T-helper 1 cell treated with Interleukin-12 subunit alpha and Interleukin-12 subunit beta and Interleukin-4 antibody, amounts not matched to agents 30 μg/mL and 1 μg/mL, for 36 hours (primary cell): ENCODE measurements around the gene TGFBI.

Source experiments
- H3K27ac Mint-ChIP-seq: one replicate; pipeline ENCODE4 v1.8.0; 2021; ENCODE audit warnings: mild to moderate bottlenecking, mixed read lengths
- H3K27me3 Mint-ChIP-seq: one replicate; pipeline ENCODE4 v1.8.0; 2021; ENCODE audit warnings: low read depth, mixed read lengths
- H3K36me3 Mint-ChIP-seq: one replicate; pipeline ENCODE4 v1.8.0; 2021; ENCODE audit warnings: low read depth, mixed read lengths
- H3K4me1 Mint-ChIP-seq: one replicate; pipeline ENCODE4 v1.8.0; 2021; ENCODE audit warnings: low read depth, mixed read lengths
- H3K4me3 Mint-ChIP-seq: one replicate; pipeline ENCODE4 v1.8.0; 2021; ENCODE audit warnings: mild to moderate bottlenecking, moderate library complexity, mixed read lengths
- H3K9me3 Mint-ChIP-seq: one replicate; pipeline ENCODE4 v1.8.0; 2021; ENCODE audit warnings: mixed read lengths

Gene TGFBI

GRCh38 chr5:136086783-136087566 is 58.2 kb downstream of the TGFBI start:
- Mint-ChIP-seq H3K4me1 (no peaks in the 10 kb centered on the region), H3K27me3 (peaks cover 12% of the 10 kb centered on the region), H3K4me3 (no peak overlapping the region), H3K9me3 (no peaks in the 10 kb centered on the region), H3K27ac (no peak overlapping the region), H3K36me3 (no peaks in the 10 kb centered on the region)

DNA sequence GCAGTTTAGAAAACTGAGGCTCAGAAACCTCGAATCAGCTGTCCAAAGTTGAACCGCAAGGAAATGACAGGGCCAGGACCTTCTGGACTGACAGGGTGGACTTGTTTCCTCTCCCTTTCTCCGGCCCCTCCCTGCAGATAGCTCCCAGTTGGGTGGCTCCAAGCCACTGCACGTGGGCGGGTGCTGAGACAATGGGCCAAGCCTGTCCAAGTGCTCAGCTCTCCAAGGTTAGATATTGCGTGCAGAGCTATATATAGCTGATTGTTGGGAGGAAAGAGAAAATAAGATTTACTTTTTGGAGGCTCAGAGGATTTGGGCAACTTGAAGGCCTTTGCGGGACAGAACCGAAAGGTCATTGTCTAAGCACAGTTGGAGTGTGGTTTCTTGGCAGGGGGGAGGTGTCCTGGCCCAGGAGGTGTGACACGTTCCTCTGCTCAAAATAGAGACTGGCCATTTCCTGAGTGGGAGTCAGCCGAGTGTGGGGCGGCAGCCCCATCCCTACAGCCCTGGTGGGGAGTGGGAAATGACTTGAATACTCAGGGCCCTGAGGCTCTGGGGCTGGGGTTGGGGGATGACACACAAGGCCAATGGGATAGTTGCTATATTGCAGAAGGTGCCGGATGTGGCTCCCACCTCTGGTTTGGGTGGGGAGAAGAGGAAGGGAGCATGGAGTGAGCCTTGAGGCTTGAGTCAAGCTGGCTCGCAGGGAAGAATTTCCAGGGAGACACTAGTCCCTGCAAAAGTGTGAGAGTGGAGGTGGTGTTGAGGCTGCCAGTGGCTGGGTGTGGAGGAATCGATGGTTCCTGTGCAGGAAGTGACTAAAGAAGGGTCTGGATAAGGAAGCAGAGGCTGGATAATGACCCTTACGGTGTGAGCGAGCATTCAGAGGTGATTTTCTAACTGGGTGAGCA is 59.4 kb downstream of the TGFBI start:
- H3K36me3 Mint-ChIP-seq, result no peaks in the 10 kb centered on the region
- H3K27me3 Mint-ChIP-seq, result peaks cover 16% of the 10 kb centered on the region
- H3K4me1 Mint-ChIP-seq, result no peaks in the 10 kb centered on the region
- H3K9me3 Mint-ChIP-seq, result no peaks in the 10 kb centered on the region
- no peak overlapping the region for H3K4me3 Mint-ChIP-seq
- no peak overlapping the region for H3K27ac Mint-ChIP-seq

DNA sequence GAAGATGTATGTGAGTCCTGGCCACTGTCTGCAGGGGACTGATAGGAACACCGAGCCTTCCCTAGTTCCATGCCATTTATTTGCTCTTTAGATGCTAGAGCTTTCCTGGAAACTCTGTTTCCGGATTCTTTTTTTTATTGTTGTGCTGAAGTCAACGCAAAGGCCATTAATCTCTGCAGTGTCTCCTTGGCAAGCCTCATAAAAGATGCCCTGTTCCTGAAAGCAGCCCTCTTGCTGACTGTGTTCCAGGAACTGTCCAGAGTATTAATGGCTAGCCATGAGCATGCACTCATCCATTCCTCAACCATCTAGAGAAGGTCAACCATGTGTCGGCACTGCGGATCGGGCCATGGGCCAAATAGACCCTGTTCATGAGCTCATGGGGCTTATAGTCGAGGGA is 61.0 kb downstream of the TGFBI start:
- H3K36me3 Mint-ChIP-seq, result no peaks in the 10 kb centered on the region
- H3K27ac Mint-ChIP-seq, result no peak overlapping the region
- H3K27me3 Mint-ChIP-seq, result peaks cover 25% of the 10 kb centered on the region

GRCh38 chr5:136090319-136090718 is 61.5 kb downstream of the TGFBI start:
- no peak overlapping the region for H3K27ac Mint-ChIP-seq
- no peaks in the 10 kb centered on the region for H3K9me3 Mint-ChIP-seq
- H3K4me1 Mint-ChIP-seq, result no peaks in the 10 kb centered on the region
- peaks cover 28% of the 10 kb centered on the region for H3K27me3 Mint-ChIP-seq
- no peak overlapping the region for H3K4me3 Mint-ChIP-seq
- no peaks in the 10 kb centered on the region for H3K36me3 Mint-ChIP-seq

More for the DNA sequence above, 61.0 kb downstream of the TGFBI start:
- Mint-ChIP-seq H3K9me3 (no peaks in the 10 kb centered on the region), H3K4me3 (no peak overlapping the region), H3K4me1 (no peaks in the 10 kb centered on the region)

- Mint-ChIP-seq H3K4me3 (no peak overlapping the region), H3K36me3 (no peaks in the 10 kb centered on the region), H3K27ac (no peak overlapping the region), H3K4me1 (no peaks in the 10 kb centered on the region), H3K9me3 (no peaks in the 10 kb centered on the region), H3K27me3 (peaks cover 34% of the 10 kb centered on the region)
Observed at GRCh38 chr5:136094189-136094912, 65.6 kb downstream of the TGFBI start.

DNA sequence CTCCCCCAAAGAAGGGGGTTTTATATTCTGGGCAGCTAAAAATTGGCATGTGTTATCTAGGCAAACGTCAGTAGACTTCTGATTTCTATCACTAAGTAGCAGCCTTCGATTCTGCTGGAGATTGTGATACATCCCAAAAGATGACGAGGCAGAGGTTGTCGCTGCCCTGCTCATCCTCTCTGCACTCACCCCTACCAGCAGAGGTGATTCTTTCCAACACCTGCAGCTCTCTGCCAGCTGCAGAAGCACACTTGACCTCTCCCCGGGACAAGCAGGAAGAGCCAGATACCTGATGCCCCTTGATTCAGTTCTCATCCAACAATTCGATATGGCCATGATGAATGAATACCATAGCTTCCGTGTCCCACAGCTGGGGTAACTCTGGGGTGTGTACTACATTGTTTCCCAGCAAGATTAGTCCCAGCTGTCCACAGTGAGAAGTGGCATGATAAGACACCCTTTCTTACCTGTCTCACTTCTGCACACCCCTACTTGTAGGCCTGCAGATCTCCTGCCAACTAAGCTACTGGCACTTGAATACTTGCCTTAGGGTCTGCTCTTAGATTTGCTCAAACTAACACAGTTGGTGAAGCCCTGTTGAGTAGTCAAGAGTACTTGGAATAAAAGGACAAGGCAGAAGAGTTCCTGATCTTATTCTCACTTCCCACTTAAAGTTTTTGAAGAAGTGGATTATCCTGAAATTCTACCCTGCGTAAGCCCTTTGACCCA is 66.3 kb downstream of the TGFBI start:
- Mint-ChIP-seq H3K36me3 (no peaks in the 10 kb centered on the region), H3K27me3 (peaks cover 37% of the 10 kb centered on the region), H3K9me3 (no peaks in the 10 kb centered on the region), H3K4me1 (no peaks in the 10 kb centered on the region), H3K4me3 (no peak overlapping the region), H3K27ac (no peak overlapping the region)

- Mint-ChIP-seq H3K27me3 (peaks cover 40% of the 10 kb centered on the region), H3K9me3 (no peaks in the 10 kb centered on the region), H3K27ac (no peak overlapping the region), H3K36me3 (no peaks in the 10 kb centered on the region), H3K4me3 (no peak overlapping the region), H3K4me1 (no peaks in the 10 kb centered on the region)
Observed at GRCh38 chr5:136098176-136098575, 69.4 kb downstream of the TGFBI start.

DNA sequence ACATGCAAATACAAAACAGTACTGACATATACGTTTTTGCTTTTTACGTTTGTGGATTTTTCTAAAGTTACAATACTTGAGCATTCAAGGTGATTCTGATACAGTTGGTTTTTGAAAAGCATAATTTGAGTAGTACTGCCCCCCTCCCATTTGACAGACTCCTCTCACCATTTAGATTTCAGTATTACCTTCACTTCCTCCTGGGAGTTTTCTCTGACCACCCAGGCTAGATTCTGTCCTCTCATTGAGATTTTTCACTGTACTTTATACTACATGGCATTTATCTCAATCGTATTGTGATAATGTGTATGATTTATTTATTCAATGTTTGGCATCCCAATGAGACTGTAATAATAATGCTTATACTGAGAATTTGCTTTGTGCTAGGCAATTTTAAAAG is 71.1 kb downstream of the TGFBI start:
- no peaks in the 10 kb centered on the region for H3K36me3 Mint-ChIP-seq
- H3K9me3 Mint-ChIP-seq, result no peaks in the 10 kb centered on the region
- H3K27ac Mint-ChIP-seq, result no peak overlapping the region
- no peaks in the 10 kb centered on the region for H3K4me1 Mint-ChIP-seq
- no peak overlapping the region for H3K4me3 Mint-ChIP-seq
- H3K27me3 Mint-ChIP-seq, result peaks cover 27% of the 10 kb centered on the region

DNA sequence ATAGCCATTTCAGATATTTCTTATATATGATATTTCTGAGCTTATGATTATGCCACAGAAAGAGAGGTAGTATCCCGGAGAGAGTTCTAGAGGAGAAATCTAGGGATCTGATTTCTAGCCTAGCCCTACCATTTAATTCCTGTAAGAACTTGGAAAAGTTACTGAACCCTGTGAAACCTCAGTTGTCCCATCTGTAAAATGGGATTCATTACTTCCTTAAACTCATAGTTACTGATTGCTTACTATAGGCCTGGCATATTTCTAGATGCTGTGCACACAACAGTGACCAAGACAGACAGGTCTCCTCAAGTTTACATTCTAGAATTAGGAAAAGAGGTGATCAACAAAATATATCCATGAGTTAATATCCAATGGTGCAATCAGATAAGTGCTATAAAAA is 73.1 kb downstream of the TGFBI start:
- H3K27ac Mint-ChIP-seq, result no peak overlapping the region
- H3K9me3 Mint-ChIP-seq, result no peaks in the 10 kb centered on the region
- no peaks in the 10 kb centered on the region for H3K4me1 Mint-ChIP-seq
- no peak overlapping the region for H3K4me3 Mint-ChIP-seq
- peaks cover 23% of the 10 kb centered on the region for H3K27me3 Mint-ChIP-seq
- H3K36me3 Mint-ChIP-seq, result no peaks in the 10 kb centered on the region

DNA sequence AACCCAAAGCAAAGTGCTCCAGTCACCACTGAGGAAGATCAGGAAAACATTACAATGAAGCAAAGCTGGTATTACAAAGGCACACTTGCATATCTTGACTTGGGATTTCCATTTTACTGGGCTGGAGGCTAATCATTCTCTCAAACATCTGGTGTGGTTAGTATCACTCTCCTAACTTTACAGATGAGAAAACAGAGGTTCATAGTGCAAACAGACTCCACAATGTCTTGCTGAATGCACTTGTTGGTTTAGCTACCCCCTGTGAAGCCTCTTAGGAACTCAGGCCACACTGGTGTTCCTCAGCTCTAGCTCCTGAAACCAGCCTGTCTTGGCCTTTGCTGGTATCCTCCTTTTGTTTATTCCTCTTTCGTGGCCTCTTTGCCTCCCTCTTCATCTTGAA is 74.3 kb downstream of the TGFBI start:
- no peaks in the 10 kb centered on the region for H3K9me3 Mint-ChIP-seq
- no peaks in the 10 kb centered on the region for H3K4me1 Mint-ChIP-seq
- no peak overlapping the region for H3K4me3 Mint-ChIP-seq
- H3K27me3 Mint-ChIP-seq, result peaks cover 18% of the 10 kb centered on the region
- no peaks in the 10 kb centered on the region for H3K36me3 Mint-ChIP-seq
- no peak overlapping the region for H3K27ac Mint-ChIP-seq

- Mint-ChIP-seq H3K9me3 (no peaks in the 10 kb centered on the region), H3K4me3 (no peak overlapping the region), H3K4me1 (no peaks in the 10 kb centered on the region), H3K27me3 (peaks cover 10% of the 10 kb centered on the region), H3K27ac (no peak overlapping the region), H3K36me3 (no peaks in the 10 kb centered on the region)
Observed at GRCh38 chr5:136104306-136104965, 75.6 kb downstream of the TGFBI start.

- H3K4me3 Mint-ChIP-seq, result no peak overlapping the region
- no peaks in the 10 kb centered on the region for H3K4me1 Mint-ChIP-seq
- no peaks in the 10 kb centered on the region for H3K27me3 Mint-ChIP-seq
- no peak overlapping the region for H3K27ac Mint-ChIP-seq
- H3K36me3 Mint-ChIP-seq, result no peaks in the 10 kb centered on the region
- H3K9me3 Mint-ChIP-seq, result no peaks in the 10 kb centered on the region
Observed at GRCh38 chr5:136106351-136107031, 77.7 kb downstream of the TGFBI start.

- H3K4me3 Mint-ChIP-seq, result no peak overlapping the region
- H3K27me3 Mint-ChIP-seq, result no peaks in the 10 kb centered on the region
- H3K27ac Mint-ChIP-seq, result no peak overlapping the region
- no peaks in the 10 kb centered on the region for H3K9me3 Mint-ChIP-seq
- H3K36me3 Mint-ChIP-seq, result no peaks in the 10 kb centered on the region
- H3K4me1 Mint-ChIP-seq, result no peaks in the 10 kb centered on the region
Observed at GRCh38 chr5:136108180-136108611, 79.4 kb downstream of the TGFBI start.
